Esophagus squamous epithelium (tissue), 5 donors: ENCODE data around the gene TPRG1. TPM values are rescaled to one million over a fixed set of nuclear protein-coding genes. Genes with fewer than 3 reads are reported as not detected.

Experiments
- DNase-seq: peaks from one replicate; lab custom pipeline; 2025; lab: John Stamatoyannopoulos, UW
- H3K27ac ChIP-seq, 4 donors: fragments of 200-600 bp; sonication (generic); one replicate each; pipeline ENCODE4 v1.5.1; 2016 to 2019; ENCODE audit warnings: mild to moderate bottlenecking in 1 of 4
- H3K27me3 ChIP-seq, 4 donors: fragments of 200-600 bp; sonication (generic); 1 replicate in 3 of 4; 2 replicates in 1 of 4; pipeline versions ENCODE4 v1.5.1 to v1.6.0; 2017 to 2021; ENCODE audit warnings: antibody characterized with exemption in 1 of 4
- H3K36me3 ChIP-seq, 3 donors: fragments of 200-600 bp; sonication (generic); one replicate each; pipeline ENCODE4 v1.5.1; 2016 to 2019
- H3K4me1 ChIP-seq, 3 donors: fragments of 200-600 bp; sonication (generic); one replicate each; pipeline ENCODE4 v1.5.1; 2017 to 2019
- H3K4me3 ChIP-seq, 4 donors: fragments of 200-600 bp; sonication (generic); 1 replicate in 3 of 4; 2 replicates in 1 of 4; pipeline ENCODE4 v1.5.1; 2016 to 2019; ENCODE audit warnings: mild to moderate bottlenecking in 2 of 4, moderate library complexity in 1 of 4
- H3K9me3 ChIP-seq, 3 donors: fragments of 200-600 bp; sonication (generic); one replicate each; pipeline ENCODE4 v1.5.1; 2016 to 2019
- POLR2A ChIP-seq, 4 donors: fragments of 450-650 bp; IDR thresholded peaks; one replicate each; pipeline ENCODE4 v1.6.1; 2017; ENCODE audit warnings: antibody characterized with exemption in 4 of 4, mild to moderate bottlenecking in 4 of 4, moderate library complexity in 3 of 4
- WGBS, 2 donors: methylation state at CpG; one replicate each; pipeline ENCODE4 v1.1.5; 2018; 5-methylcytosine and 5-hydroxymethylcytosine counted together
- intact Hi-C: fragments of 100-400 bp; cut with DNase I; formaldehyde crosslinking; loops from one replicate; pipeline ENCODE4 v1.15.0; 2022
- total RNA-seq, 4 donors: library from RNA; depleted of rRNA; stranded (reverse); fragments of >200 nt; gene quantifications; one replicate each; pipeline ENCODE4 v1.1.0, GENCODE V29; 2016
- TF ChIP-seq, protein P1 (sequence below), 6 experiments: fragments of 450-650 bp in 4 of 6; fragments of 200-600 bp in 2 of 6; sonication (generic) in 2 of 6; IDR thresholded peaks; one replicate each; pipeline ENCODE4 v1.5.1; 2016 to 2019; ENCODE audit warnings: antibody characterized with exemption in 6 of 6, mild to moderate bottlenecking in 4 of 6, moderate library complexity in 4 of 6
- donor health status: DM: yes; HTN: yes; CAD: no.

Gene TPRG1
- total RNA-seq, 4 donors from 2014 or later, result 15.1 to 23.3 (median 22.1) TPM

DNA sequence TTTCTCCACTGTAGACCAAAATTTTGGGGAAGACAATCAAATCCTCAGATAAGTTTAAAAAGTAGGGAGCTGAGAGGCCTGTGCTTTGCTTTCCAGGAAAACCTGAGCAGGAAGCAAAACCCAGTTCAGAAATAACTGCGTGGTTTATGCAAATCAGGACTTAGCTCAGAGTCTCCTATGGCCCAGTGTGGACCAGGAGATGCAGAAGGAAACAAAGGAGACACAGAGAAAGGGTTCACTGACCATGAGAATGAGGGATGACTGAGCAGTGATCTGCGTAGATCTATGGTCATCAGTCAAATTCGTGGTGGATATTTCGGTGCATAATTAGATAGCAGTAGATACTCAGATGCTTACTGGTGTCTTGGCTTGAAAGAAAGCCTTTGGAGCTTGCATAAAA, 196.6 kb downstream of the TPRG1 start:
- Histone ChIP-seq H3K27ac (no peak overlapping the region), H3K4me1 (peaks cover 0 to 14% (median 0%) of the 10 kb centered on the region in 3 donors), H3K27me3 (no peaks in the 10 kb centered on the region), H3K36me3 (no peaks in the 10 kb centered on the region), H3K4me3 (no peak overlapping the region), H3K9me3 (no peaks in the 10 kb centered on the region)
- TF ChIP-seq POLR2A (IDR thresholded peaks at IDR 0.05), result no peak
- TF ChIP-seq, protein P1, sequence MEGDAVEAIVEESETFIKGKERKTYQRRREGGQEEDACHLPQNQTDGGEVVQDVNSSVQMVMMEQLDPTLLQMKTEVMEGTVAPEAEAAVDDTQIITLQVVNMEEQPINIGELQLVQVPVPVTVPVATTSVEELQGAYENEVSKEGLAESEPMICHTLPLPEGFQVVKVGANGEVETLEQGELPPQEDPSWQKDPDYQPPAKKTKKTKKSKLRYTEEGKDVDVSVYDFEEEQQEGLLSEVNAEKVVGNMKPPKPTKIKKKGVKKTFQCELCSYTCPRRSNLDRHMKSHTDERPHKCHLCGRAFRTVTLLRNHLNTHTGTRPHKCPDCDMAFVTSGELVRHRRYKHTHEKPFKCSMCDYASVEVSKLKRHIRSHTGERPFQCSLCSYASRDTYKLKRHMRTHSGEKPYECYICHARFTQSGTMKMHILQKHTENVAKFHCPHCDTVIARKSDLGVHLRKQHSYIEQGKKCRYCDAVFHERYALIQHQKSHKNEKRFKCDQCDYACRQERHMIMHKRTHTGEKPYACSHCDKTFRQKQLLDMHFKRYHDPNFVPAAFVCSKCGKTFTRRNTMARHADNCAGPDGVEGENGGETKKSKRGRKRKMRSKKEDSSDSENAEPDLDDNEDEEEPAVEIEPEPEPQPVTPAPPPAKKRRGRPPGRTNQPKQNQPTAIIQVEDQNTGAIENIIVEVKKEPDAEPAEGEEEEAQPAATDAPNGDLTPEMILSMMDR (IDR thresholded peaks at IDR 0.05), result no peak
- intact Hi-C loops, result no loop called here
- 69 to 80% methylated on average over 4 of the region's 4 CpGs for WGBS, 2 donors
- no peak for DNase-seq

- H3K27ac ChIP-seq, result no peak overlapping the region
- no peak overlapping the region for H3K4me3 ChIP-seq
- no peak for TF ChIP-seq POLR2A (IDR thresholded peaks at IDR 0.05)
- TF ChIP-seq, protein P1 (IDR thresholded peaks at IDR 0.05), result no peak
- no peaks in the 10 kb centered on the region for H3K9me3 ChIP-seq
- intact Hi-C loops, result no loop called here
- no peaks in the 10 kb centered on the region for H3K27me3 ChIP-seq
- no peak for DNase-seq
- peaks cover 0 to 5% (median 0%) of the 10 kb centered on the region in 3 donors for H3K4me1 ChIP-seq
- 68 to 87% methylated on average over 5 of the region's 5 CpGs for WGBS, 2 donors
- H3K36me3 ChIP-seq, result no peaks in the 10 kb centered on the region
These were observed 197.9 kb downstream of the TPRG1 start for GRCh38 chr3:189369636-189370035.

GRCh38 chr3:189372243-189372642, 200.5 kb downstream of the TPRG1 start:
- H3K27ac ChIP-seq, result no peak overlapping the region
- H3K4me3 ChIP-seq, result no peak overlapping the region
- WGBS, 2 donors, result 22 to 29% methylated on average over 3 of the region's 3 CpGs
- no peaks in the 10 kb centered on the region for H3K4me1 ChIP-seq
- intact Hi-C loops, result no loop called here
- H3K36me3 ChIP-seq, result no peaks in the 10 kb centered on the region
- H3K27me3 ChIP-seq, result no peaks in the 10 kb centered on the region
- H3K9me3 ChIP-seq, result no peaks in the 10 kb centered on the region
- TF ChIP-seq POLR2A (IDR thresholded peaks at IDR 0.05), result no peak
- TF ChIP-seq, protein P1 (IDR thresholded peaks at IDR 0.05), result no peak
- DNase-seq, result no peak
